ENCODE data around the gene GNAO1.

DNA sequence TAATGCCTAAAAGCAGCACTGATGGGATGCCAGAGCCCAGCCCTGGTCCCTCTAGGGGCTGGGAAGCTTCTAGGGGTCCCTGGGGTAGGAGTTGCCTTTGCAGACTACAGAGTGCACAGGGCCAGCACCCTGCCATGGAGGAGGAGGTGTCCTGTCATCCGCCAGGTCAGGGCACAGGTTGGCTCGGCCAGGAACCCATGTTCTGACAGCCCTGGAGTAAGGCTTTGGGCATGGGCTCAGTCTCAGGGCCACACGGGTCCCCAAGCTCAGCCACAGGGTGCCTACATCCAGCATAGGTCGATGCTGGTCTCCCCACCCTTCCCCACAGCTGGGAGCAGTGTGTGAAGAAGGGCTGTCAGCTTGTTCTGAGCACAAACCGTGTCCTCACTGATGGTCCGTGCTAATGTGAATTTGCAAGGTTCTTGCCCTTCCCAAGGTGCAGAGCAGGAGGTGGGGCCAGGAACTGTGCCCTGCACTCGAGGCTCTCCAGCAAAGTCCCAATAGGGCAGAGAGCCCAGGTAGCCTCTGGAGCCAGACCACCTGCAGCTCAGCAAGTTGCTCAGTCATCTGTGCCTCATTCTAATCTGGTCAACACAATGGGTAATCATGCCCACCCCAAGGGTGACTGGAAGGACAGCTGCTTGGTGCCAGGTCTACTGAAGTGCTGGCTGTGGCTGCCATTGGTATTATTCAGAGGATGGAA, 161.2 kb downstream of the GNAO1 start:
- TF ChIP-seq EP300 (IDR thresholded peaks at IDR 0.05) = no peak
- TF ChIP-seq, protein P1, sequence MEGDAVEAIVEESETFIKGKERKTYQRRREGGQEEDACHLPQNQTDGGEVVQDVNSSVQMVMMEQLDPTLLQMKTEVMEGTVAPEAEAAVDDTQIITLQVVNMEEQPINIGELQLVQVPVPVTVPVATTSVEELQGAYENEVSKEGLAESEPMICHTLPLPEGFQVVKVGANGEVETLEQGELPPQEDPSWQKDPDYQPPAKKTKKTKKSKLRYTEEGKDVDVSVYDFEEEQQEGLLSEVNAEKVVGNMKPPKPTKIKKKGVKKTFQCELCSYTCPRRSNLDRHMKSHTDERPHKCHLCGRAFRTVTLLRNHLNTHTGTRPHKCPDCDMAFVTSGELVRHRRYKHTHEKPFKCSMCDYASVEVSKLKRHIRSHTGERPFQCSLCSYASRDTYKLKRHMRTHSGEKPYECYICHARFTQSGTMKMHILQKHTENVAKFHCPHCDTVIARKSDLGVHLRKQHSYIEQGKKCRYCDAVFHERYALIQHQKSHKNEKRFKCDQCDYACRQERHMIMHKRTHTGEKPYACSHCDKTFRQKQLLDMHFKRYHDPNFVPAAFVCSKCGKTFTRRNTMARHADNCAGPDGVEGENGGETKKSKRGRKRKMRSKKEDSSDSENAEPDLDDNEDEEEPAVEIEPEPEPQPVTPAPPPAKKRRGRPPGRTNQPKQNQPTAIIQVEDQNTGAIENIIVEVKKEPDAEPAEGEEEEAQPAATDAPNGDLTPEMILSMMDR (IDR thresholded peaks at IDR 0.05) = no peak
